DMS153 treated with DMSO at 0.1 percent for 48 hours (cell line): Measurements from ENCODE around the gene PARP8.
"Not testable (repeated sequence)": the region's sequence is repeated elsewhere in the genome, so short reads cannot be mapped to it uniquely, and the experiment has no call there.

Experiments used
- DNase-seq: peaks from one replicate; lab custom pipeline; 2025; ENCODE audit not compliant: unreplicated experiment; lab: John Stamatoyannopoulos, UW

Gene PARP8

GRCh38 chr5:50666261-50667022 lies at the start of gene PARP8:
Gene PARP8, plus strand, starts transcription at chr5:50666637. Its CDS starts 459 bp downstream, at chr5:50667096.
- DNase-seq = peak; percentile 11

GRCh38 chr5:50623666-50624065 lies 42.8 kb upstream of the PARP8 start:
- no peak for DNase-seq

GRCh38 chr5:50634866-50635265 lies 31.6 kb upstream of the PARP8 start:
- not testable (repeated sequence) for DNase-seq

- DNase-seq = not testable (repeated sequence)
These were observed 28.9 kb upstream of the PARP8 start for GRCh38 chr5:50637576-50637975.

GRCh38 chr5:50646591-50646990 lies 19.8 kb upstream of the PARP8 start:
- DNase-seq = no peak

GRCh38 chr5:50647726-50648125 lies 18.7 kb upstream of the PARP8 start:
- no peak for DNase-seq

- DNase-seq = no peak
These were observed 12.5 kb upstream of the PARP8 start for GRCh38 chr5:50653946-50654345.

- no peak for DNase-seq
These were observed 11.2 kb upstream of the PARP8 start for GRCh38 chr5:50655067-50655809.

- DNase-seq = peak; percentile 81
These were observed 10.6 kb upstream of the PARP8 start for GRCh38 chr5:50655810-50656205.

- no peak for DNase-seq
These were observed 9.4 kb upstream of the PARP8 start for GRCh38 chr5:50657044-50657443.

- no peak for DNase-seq
These were observed 8.2 kb upstream of the PARP8 start for GRCh38 chr5:50658246-50658645.

GRCh38 chr5:50663636-50664035 lies 2.8 kb upstream of the PARP8 start:
- DNase-seq = no peak

GRCh38 chr5:50665091-50665490 lies 1.3 kb upstream of the PARP8 start:
- DNase-seq = no peak

GRCh38 chr5:50665761-50666202 lies 655 bp upstream of the PARP8 start:
- DNase-seq = not testable (repeated sequence)

- peak; percentile 48 for DNase-seq
These were observed 701 bp downstream of the PARP8 start for GRCh38 chr5:50667023-50667652.

- peak; percentile 48 for DNase-seq
These were observed 1.5 kb downstream of the PARP8 start for GRCh38 chr5:50667653-50668595.

GRCh38 chr5:50668636-50669035 lies 2.2 kb downstream of the PARP8 start:
- not testable (repeated sequence) for DNase-seq

- no peak for DNase-seq
These were observed 6.2 kb downstream of the PARP8 start for GRCh38 chr5:50672663-50673062.

GRCh38 chr5:50673444-50673843 lies 7.0 kb downstream of the PARP8 start:
- DNase-seq = not testable (repeated sequence)

- DNase-seq = no peak
These were observed 8.9 kb downstream of the PARP8 start for GRCh38 chr5:50675385-50675784.

- DNase-seq = not testable (repeated sequence)
These were observed 13.1 kb downstream of the PARP8 start for GRCh38 chr5:50679554-50679953.
